ENCODE results near the gene HOXC4.

HOXC4 gene

DNA sequence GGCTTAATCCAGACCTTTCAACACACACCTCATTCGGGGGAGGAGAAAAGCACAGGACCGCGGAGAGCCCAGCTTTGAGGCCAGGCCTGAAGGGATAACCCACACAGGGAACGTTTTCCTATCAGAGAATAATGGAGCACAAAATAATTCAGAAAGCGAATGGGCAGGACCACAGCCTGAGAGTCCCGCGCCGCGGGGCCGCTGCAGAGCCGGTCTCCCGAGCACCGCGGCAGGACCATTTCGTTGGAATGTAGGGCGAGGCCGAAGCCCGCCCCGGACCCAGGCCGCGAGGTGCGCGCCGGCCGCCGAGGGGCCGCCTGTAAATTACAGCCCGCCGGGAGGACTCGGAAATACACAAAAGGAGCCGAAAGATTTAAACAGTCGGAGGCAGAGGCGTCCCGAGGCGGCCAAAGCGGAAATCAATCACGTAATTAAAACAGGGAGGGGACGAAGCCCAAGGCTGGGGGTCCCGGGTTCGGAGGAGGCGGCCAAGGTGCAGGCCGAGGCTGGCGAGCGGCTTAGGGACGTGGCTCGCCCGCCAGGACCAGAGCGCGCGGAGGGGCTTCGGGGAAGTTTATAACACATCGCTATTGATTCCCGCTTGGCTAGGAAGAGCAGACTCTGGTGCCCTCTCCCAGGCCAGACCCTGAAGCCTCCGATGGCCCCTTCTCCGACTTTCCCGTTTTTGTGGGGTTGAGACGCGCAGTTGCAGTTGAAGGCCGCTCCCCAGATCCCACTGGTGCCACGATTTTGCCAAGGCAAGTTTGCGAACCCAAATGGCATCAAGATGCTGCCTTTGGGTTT lies 6.3 kb upstream of the HOXC4 start:
- Histone ChIP-seq H3K36me3 (ENCODE audit: insufficient read depth, low read length) (no peaks in the 10 kb centered on the region), H3K9me3 (ENCODE audit: insufficient read depth, low read depth, low read length) (no peaks in the 10 kb centered on the region), H3K4me3 (ENCODE audit: low read length) (no peak overlapping the region), H3K4me1 (ENCODE audit: insufficient read depth, low read length) (peaks cover 10% of the 10 kb centered on the region; the same call in 1 of the 2 replicates), H3K27me3 (ENCODE audit: insufficient read depth, low read length) (peaks cover 100% of the 10 kb centered on the region), H3K27ac (ENCODE audit: low read depth, low read length) (no peak overlapping the region), H3K9ac (ENCODE audit: low read depth, low read length) (no peak overlapping the region)
- 2% methylated on average over 61 of the region's 61 CpGs for WGBS

DNA sequence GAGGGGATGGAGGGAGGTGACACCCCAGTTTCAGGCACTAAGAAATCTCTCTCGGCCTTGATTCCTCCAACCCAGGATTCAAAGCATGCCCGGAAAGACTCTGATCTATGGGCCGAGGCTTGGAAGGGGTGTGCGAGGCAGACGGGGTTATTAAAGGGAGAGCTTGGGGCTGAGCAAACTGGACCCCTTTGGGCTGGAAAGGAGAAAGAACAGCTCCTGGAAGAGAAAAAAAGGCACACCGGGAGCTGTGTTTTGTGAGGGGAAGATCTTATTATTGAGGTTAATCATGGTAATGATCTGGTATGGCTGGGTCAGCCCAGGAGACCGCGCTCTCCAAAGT lies 5.7 kb upstream of the HOXC4 start:
- no peak overlapping the region for H3K27ac ChIP-seq (ENCODE audit: low read depth, low read length)
- no peaks in the 10 kb centered on the region for H3K9me3 ChIP-seq (ENCODE audit: insufficient read depth, low read depth, low read length)
- no peak overlapping the region for H3K4me3 ChIP-seq (ENCODE audit: low read length)
- H3K9ac ChIP-seq (ENCODE audit: low read depth, low read length): no peak overlapping the region
- H3K4me1 ChIP-seq (ENCODE audit: insufficient read depth, low read length): peaks cover 10% of the 10 kb centered on the region; the same call in 1 of the 2 replicates
- WGBS: 7% methylated on average over 8 of the region's 8 CpGs
- H3K27me3 ChIP-seq (ENCODE audit: insufficient read depth, low read length): peaks cover 100% of the 10 kb centered on the region
- no peaks in the 10 kb centered on the region for H3K36me3 ChIP-seq (ENCODE audit: insufficient read depth, low read length)

DNA sequence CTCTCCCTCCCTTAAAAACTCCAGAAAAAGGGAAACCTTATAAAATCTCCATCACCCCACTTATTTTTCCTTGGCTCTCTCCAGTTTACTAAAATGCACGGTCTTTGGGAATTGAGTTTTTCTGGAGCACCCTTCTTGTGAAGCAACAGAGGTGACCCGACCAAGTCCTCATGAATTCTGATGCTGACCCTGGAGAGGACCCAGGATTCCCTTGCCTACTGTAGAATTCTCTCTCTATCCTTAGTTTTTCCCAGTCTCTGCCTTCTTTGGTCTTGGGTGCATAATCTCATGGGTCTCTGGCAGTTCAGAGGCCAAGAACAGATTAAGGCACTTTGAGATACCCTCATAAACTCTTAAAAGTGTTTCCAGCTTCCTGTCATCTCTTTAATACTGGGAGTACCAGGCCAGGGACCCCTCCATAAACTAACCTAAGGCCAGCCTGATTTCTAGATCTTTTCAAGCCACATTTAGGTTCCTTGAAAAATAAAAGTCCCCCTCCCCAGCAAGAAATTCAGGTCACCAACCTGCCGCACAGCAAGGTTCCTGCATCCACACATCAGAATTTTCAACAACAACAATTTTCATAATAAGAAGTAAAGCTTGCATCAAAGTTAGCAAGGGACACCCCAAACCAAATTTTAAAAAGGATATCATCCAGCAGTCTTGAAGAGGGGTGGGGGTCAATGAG lies 5.1 kb upstream of the HOXC4 start:
- H3K36me3 ChIP-seq (ENCODE audit: insufficient read depth, low read length): no peaks in the 10 kb centered on the region
- 15% methylated on average over 3 of the region's 3 CpGs for WGBS
- H3K9ac ChIP-seq (ENCODE audit: low read depth, low read length): no peak overlapping the region
- no peak overlapping the region for H3K27ac ChIP-seq (ENCODE audit: low read depth, low read length)
- H3K4me1 ChIP-seq (ENCODE audit: insufficient read depth, low read length): peaks cover 10% of the 10 kb centered on the region; the same call in 1 of the 2 replicates
- no peaks in the 10 kb centered on the region for H3K9me3 ChIP-seq (ENCODE audit: insufficient read depth, low read depth, low read length)
- H3K4me3 ChIP-seq (ENCODE audit: low read length): no peak overlapping the region
- H3K27me3 ChIP-seq (ENCODE audit: insufficient read depth, low read length): peaks cover 100% of the 10 kb centered on the region

DNA sequence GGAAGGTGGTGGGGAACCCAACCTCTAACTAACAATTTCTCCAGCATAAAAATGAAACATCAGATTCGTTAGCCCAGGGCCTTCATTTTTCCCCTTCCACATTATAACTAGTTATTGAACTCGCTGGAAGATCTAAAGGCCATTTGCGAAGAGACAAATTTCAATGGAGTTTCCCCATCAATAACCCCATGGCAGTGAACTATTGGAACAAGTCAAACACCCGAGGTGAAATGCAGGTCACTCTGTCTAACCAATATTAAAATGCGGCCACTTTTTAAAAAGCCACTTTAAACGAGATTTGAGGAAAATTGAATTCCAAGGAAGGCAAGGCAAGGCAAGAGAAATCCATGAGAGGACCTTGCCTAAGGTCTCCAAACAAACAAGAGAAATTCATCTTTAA lies 4.5 kb upstream of the HOXC4 start:
- Histone ChIP-seq H3K9me3 (ENCODE audit: insufficient read depth, low read depth, low read length) (no peaks in the 10 kb centered on the region), H3K4me1 (ENCODE audit: insufficient read depth, low read length) (peaks cover 10% of the 10 kb centered on the region; the same call in 1 of the 2 replicates), H3K27ac (ENCODE audit: low read depth, low read length) (no peak overlapping the region), H3K4me3 (ENCODE audit: low read length) (no peak overlapping the region), H3K9ac (ENCODE audit: low read depth, low read length) (no peak overlapping the region), H3K36me3 (ENCODE audit: insufficient read depth, low read length) (no peaks in the 10 kb centered on the region), H3K27me3 (ENCODE audit: insufficient read depth, low read length) (peaks cover 100% of the 10 kb centered on the region)
- 19% methylated on average over 6 of the region's 6 CpGs for WGBS

DNA sequence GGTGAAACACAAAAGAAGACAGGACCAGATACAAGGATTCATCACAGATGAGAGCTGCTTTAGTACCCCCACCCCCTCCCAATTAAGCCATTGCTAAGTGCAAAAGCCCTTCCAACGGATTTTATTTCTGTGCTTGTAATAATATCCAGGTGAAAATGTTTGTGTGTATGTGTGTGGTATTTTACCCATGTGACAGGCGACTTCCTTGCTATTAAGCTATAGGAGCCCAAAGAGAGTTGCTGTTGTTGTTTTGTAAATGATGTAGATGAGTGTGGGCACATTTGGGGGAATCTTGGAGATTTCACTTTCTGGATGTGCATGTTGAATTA lies 3.2 kb upstream of the HOXC4 start:
- peaks cover 10% of the 10 kb centered on the region; the same call in 1 of the 2 replicates for H3K4me1 ChIP-seq (ENCODE audit: insufficient read depth, low read length)
- no peaks in the 10 kb centered on the region for H3K9me3 ChIP-seq (ENCODE audit: insufficient read depth, low read depth, low read length)
- H3K27me3 ChIP-seq (ENCODE audit: insufficient read depth, low read length): peaks cover 99% of the 10 kb centered on the region
- no peak overlapping the region for H3K9ac ChIP-seq (ENCODE audit: low read depth, low read length)
- WGBS: 2% methylated on average over 2 of the region's 2 CpGs
- H3K4me3 ChIP-seq (ENCODE audit: low read length): no peak overlapping the region
- H3K36me3 ChIP-seq (ENCODE audit: insufficient read depth, low read length): no peaks in the 10 kb centered on the region
- H3K27ac ChIP-seq (ENCODE audit: low read depth, low read length): no peak overlapping the region

DNA sequence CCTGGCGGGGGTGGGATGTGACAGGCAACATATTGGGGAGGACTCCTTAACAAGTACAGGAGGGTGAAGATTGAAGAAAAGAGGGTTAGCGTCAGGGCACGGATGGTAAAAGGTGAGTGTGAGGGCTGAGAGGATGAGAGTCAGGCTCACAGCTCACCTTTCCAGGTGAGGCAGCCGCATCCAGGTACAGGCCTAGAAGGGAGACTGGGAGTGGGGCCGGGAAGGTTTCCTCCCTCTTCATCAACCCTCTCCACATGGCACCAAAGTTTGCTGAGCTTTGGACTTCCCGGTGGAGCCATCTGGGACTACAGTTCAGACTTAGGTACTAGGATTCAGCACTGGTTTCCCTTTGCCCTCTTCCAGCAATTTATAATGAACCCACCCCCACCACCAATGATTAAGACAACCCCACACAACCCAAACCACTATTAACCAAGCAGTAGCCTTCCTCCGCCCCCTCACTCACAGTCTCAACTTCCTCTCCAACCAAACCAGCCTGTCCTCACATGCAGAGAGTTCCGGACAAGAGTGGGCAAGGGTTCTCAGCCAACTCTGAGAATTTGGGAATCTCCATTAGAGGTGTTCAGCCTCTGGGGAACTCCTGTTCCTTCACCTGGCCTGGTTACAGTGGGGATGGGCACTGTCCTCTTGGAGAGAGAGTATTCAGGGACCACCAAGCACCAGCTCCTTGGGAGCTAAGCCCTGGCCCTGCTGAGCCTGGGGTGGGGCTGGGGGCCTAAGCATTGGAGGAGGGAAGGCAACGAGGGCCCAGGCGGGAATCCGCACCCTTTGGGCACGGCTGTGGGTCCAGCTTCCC lies 2.4 kb upstream of the HOXC4 start:
- no peak overlapping the region for H3K4me3 ChIP-seq (ENCODE audit: low read length)
- peaks cover 99% of the 10 kb centered on the region for H3K27me3 ChIP-seq (ENCODE audit: insufficient read depth, low read length)
- 10% methylated on average over 12 of the region's 12 CpGs for WGBS
- H3K27ac ChIP-seq (ENCODE audit: low read depth, low read length): no peak overlapping the region
- no peaks in the 10 kb centered on the region for H3K9me3 ChIP-seq (ENCODE audit: insufficient read depth, low read depth, low read length)
- H3K36me3 ChIP-seq (ENCODE audit: insufficient read depth, low read length): no peaks in the 10 kb centered on the region
- H3K4me1 ChIP-seq (ENCODE audit: insufficient read depth, low read length): peaks cover 16% of the 10 kb centered on the region; the same call in 1 of the 2 replicates
- no peak overlapping the region for H3K9ac ChIP-seq (ENCODE audit: low read depth, low read length)

DNA sequence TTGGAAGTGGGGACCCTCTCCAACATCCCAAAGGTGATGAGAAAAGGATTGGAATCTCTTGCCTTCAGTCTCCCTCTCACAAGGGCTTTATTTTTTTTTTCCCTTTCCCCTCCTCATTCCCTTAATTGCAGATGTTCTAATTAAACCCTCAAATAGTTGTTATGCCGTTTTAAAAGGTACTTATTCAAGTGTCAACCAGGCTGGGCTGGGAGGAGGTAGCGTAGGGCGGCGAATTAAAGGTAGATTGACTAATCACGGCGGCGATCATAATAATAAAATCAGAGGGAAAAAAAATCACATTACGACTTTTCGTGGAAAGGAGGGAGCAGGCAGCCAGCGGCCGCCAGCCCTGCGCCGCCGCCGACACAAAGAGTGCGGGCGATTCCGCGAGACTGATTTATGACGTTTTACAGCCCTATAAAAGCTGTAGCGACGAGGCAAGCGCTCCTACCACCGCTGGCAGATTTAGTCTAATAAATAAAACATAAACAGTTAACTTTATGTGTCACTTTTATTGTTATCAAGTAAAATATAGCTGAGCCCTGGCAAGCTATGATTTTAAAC lies 1.7 kb upstream of the HOXC4 start:
- 5% methylated on average over 24 of the region's 24 CpGs for WGBS
- Histone ChIP-seq H3K27me3 (ENCODE audit: insufficient read depth, low read length) (peaks cover 99% of the 10 kb centered on the region), H3K9me3 (ENCODE audit: insufficient read depth, low read depth, low read length) (no peaks in the 10 kb centered on the region), H3K4me3 (ENCODE audit: low read length) (no peak overlapping the region), H3K9ac (ENCODE audit: low read depth, low read length) (no peak overlapping the region), H3K27ac (ENCODE audit: low read depth, low read length) (no peak overlapping the region), H3K4me1 (ENCODE audit: insufficient read depth, low read length) (peaks cover 16% of the 10 kb centered on the region; the same call in 1 of the 2 replicates), H3K36me3 (ENCODE audit: insufficient read depth, low read length) (no peaks in the 10 kb centered on the region)

DNA sequence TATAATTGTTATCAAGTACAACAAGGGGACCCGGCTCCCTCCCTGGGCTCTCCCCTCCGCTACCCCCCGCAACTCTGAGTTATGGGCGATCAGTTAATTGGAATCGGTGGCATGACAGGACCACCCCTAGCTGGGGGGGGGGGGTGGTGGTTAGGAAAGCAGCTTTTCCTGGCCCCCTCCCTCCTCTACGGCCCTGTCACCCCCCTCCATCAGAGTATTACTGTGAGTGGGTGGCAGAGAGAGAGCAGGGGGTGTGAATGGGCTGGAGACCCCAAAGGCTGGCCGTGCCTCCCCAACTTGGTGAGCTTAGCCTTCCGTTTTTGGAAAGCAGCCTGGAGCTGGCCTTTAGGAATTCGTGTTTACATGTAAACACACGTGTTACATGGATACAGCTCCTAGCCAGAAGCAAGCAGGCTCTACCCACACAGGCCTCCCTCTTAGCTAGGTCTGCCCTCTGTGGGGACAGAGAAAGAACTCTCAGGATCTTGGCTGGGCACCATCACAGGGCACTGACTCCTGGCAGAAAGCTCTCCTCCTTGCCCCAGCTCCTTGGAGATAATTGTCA lies 1.1 kb upstream of the HOXC4 start:
- 6% methylated on average over 7 of the region's 10 CpGs for WGBS
- Histone ChIP-seq H3K9ac (ENCODE audit: low read depth, low read length) (no peak overlapping the region), H3K27me3 (ENCODE audit: insufficient read depth, low read length) (peaks cover 99% of the 10 kb centered on the region), H3K27ac (ENCODE audit: low read depth, low read length) (no peak overlapping the region), H3K36me3 (ENCODE audit: insufficient read depth, low read length) (no peaks in the 10 kb centered on the region), H3K4me1 (ENCODE audit: insufficient read depth, low read length) (peaks cover 13% of the 10 kb centered on the region; the same call in 1 of the 2 replicates), H3K4me3 (ENCODE audit: low read length) (no peak overlapping the region), H3K9me3 (ENCODE audit: insufficient read depth, low read depth, low read length) (no peaks in the 10 kb centered on the region)

DNA sequence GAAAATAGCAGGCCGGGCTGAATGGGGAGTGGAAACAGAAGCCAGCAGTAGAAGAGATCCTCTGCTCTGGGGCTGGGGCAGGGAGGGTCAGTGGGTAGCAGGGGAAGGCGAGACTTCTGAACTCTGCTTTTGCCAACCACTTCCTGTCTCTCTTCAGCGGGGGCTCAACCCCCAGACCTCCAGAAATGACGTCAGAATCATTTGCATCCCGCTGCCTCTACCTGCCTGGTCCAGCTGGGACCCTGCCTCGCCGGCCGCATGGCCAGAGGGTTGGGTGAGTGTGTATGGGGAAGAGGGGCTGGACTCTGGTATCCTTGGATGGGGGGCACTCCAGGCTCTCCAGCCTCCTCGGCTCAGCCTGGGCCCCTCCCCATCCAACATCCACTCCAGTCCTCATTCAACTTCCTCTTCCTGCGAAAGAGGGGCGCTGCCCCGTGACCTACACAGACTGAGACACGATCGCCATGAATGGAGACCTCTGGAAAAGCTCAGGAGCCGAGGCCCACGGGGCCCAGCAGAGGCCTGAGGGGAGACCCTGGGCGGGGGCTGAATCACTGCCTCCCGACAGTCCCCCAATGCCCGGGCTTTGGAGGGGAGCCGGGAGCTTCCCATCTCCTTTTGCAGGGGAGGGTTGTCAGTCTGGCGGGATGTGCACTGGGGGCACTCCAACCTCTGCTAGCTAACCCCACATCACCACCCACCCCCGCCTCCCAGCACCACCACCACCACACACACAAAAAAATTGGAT lies 458 bp upstream of the HOXC4 start:
- Histone ChIP-seq H3K4me1 (ENCODE audit: insufficient read depth, low read length) (peaks cover 14% of the 10 kb centered on the region; the same call in 1 of the 2 replicates), H3K4me3 (ENCODE audit: low read length) (peak overlapping the region; percentile 27), H3K27me3 (ENCODE audit: insufficient read depth, low read length) (peaks cover 99% of the 10 kb centered on the region), H3K9ac (ENCODE audit: low read depth, low read length) (no peak overlapping the region), H3K9me3 (ENCODE audit: insufficient read depth, low read depth, low read length) (no peaks in the 10 kb centered on the region), H3K27ac (ENCODE audit: low read depth, low read length) (no peak overlapping the region), H3K36me3 (ENCODE audit: insufficient read depth, low read length) (no peaks in the 10 kb centered on the region)
- 4% methylated on average over 20 of the region's 22 CpGs for WGBS

DNA sequence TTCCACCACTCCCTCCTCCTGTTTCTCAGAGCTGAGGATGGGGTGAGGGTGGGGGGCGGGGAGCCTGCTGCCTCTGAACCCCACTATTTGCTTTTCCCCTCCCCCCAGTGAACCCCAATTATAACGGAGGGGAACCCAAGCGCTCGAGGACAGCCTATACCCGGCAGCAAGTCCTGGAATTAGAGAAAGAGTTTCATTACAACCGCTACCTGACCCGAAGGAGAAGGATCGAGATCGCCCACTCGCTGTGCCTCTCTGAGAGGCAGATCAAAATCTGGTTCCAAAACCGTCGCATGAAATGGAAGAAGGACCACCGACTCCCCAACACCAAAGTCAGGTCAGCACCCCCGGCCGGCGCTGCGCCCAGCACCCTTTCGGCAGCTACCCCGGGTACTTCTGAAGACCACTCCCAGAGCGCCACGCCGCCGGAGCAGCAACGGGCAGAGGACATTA lies 1.1 kb downstream of the HOXC4 start:
- Histone ChIP-seq H3K27ac (ENCODE audit: low read depth, low read length) (no peak overlapping the region), H3K9ac (ENCODE audit: low read depth, low read length) (no peak overlapping the region), H3K9me3 (ENCODE audit: insufficient read depth, low read depth, low read length) (no peaks in the 10 kb centered on the region), H3K4me1 (ENCODE audit: insufficient read depth, low read length) (peaks cover 19% of the 10 kb centered on the region; the same call in 1 of the 2 replicates), H3K36me3 (ENCODE audit: insufficient read depth, low read length) (no peaks in the 10 kb centered on the region), H3K27me3 (ENCODE audit: insufficient read depth, low read length) (peaks cover 99% of the 10 kb centered on the region), H3K4me3 (ENCODE audit: low read length) (no peak overlapping the region)
- whole genome bisulfite sequencing: 2% methylated on average over 23 of the region's 24 CpGs
